Frontal cortex (tissue), 4 donors: ENCODE measurements around the gene LYZL1. TPM values are rescaled to one million over a fixed set of nuclear protein-coding genes. Genes with fewer than 3 reads are reported as not detected.
"Not testable (repeated sequence)": the region's sequence is repeated elsewhere in the genome, so short reads cannot be mapped to it uniquely, and the experiment has no call there.

ENCODE experiments used
- DNase-seq, 2 donors: peaks; one replicate each; pipeline ENCODE4 v3.0.0; 2012; ENCODE audit warnings: low spot score in 2 of 2
- FAIRE-seq: peaks from 2 replicates; lab custom pipeline; 2012; peaks lifted over from hg19 to GRCh38; lab: Jason Lieb, UNC
- total RNA-seq: library from RNA; depleted of rRNA; stranded (reverse); fragments of >200 nt; gene quantifications from one replicate; pipeline ENCODE4 v1.2.3, GENCODE V29; 2014
- donor health status: control.
- donor health status: control.
- donor health status: control.

Gene LYZL1
- total RNA-seq, 1 donor from 2014 or later: not detected

DNA sequence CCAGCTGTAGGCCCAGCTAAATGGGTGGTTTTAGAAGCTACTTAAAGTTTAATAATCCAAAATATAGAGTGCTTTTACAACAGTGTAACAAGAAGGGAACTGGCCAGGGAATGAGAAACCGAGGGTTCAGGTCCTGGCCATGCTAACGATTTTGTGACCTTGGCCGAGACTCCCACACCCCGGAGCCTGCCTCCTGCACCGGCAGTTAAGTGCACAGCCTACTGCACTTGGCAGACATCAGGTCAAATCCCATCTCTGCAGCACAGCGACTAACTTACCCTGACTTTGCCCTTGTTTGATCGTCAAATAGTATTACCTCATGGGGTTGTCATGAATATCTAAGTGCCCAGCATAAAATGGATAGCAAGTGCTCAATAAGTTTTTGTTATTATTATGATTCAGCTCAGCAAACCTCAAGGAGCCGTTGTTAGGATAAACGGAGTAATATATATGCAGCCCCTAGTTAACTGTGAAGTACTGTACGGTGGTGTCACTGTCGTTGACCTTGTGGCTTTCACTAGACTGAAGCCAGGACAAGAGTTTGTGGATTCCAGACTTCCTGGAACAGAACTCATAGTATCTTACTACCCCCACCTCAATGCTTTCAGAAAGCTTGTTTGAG, 35.5 kb downstream of the LYZL1 start:
- no peak for FAIRE-seq

DNA sequence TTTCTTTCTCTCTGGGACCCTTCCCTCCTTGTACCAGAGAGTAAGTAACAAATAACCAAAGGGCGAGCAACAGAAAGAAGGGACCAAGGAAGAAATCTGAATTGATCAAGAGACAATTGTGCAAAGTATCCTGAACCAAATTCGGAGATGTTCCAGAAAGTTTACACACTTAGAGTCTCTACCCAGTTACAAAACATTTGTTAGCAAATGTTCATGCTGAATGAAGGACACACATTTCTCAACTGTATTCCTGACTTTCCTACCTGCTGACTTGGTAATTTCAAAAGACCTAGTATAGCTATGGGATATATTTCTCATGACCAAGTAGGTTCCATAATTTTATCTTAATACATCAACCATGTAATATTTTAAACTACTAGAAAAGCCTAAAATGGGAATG, 37.4 kb downstream of the LYZL1 start:
- DNase-seq (no peak), FAIRE-seq (no peak)

More for the DNA sequence above, 35.5 kb downstream of the LYZL1 start:
- DNase-seq: no peak

DNA sequence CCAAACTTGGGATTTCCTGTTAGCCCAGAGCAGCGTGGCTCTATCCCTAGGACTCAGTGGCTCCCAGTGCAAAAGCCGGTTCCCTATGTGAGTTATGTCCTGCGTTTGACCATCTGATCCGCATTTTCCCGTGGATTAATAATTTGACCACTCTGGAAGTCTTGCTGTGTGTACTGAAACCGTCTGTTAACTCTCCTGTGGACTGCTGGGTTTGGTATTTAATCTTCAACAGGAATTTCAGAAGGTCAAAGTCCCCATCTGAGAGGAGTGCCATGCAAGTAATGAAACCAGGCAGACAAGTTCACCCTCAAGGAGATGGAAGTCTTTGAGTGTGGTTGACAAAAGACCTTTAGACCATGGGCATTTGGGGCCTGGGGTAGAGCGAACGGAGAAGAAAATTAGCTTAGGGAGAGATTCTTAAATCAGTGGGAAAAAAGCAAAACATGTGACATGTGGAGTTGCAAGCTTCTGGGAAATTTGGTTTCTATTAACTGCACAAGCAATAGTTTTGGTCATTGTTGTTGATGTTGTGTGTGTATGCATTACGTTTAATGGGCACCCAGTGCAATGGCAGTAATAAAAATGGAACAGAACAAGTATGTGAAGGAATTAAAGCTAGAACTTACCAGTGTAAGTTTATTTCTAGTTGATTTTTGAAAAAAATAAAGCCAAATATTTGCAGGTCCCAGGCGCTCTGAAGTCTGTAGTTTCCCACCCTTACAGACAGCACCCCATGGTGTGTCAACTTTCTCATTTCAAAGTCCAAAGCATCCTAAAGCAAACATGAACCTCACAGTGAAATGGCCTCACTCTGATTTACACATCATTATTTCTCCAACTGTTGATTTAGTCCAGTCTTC, 38.2 kb downstream of the LYZL1 start:
- DNase-seq (no peak), FAIRE-seq (no peak)

DNA sequence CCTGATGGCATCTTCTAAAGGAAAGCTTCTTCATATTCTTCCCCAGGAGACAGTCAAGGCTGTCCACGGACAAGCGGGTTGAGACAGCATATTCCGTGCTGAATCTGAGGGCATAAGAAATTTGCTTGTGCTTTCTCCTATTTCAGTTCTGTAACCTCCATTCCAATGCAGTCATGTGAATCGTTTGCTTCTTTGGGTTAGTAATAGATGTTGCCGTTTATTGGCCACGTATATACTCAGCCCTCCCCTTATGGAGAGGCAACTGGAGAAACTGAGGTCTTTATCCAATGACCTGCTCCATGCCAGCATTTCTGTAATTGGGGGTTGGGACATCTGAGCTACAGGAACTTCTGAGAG, 38.9 kb downstream of the LYZL1 start:
- FAIRE-seq (no peak), DNase-seq (no peak)

DNA sequence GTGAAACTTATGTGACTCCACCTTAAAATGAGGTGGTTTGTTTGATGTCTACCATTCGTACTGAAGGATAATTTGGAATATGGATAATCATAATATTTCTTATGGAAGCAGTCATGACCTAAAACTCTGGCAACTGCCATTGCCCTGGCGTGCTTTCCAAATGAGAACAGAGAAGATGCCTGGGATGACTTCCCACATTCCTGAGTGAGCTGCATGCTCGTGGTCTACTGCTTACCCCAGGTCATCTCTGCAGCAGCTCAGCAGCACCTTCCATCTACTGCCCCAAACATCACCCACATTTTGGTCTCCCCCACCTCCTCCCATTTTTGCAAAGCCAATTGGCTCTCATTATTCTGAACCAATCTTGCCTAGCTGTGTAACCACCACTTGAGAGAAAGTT, 40.1 kb downstream of the LYZL1 start:
- FAIRE-seq: no peak
- DNase-seq: no peak

DNA sequence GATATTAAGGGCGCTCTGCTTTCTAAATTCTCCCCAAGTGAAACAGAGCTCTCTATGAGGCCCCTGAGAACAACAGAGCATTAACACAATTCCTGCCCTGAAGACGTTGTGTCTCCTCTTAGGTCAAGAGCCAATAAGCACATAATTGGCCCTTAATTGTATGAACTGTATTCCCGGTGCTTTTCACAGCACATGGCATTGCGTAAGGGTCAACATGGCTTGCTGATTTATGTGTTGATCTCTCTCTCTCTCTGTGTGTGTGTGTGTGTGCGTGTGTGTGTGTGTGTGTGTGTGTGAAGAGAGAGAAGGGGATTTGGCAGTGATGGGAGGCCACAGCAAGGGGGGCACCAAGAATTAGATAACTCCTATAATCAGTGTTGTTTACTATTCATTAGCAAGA, 40.5 kb downstream of the LYZL1 start:
- no peak for FAIRE-seq
- no peak for DNase-seq

DNA sequence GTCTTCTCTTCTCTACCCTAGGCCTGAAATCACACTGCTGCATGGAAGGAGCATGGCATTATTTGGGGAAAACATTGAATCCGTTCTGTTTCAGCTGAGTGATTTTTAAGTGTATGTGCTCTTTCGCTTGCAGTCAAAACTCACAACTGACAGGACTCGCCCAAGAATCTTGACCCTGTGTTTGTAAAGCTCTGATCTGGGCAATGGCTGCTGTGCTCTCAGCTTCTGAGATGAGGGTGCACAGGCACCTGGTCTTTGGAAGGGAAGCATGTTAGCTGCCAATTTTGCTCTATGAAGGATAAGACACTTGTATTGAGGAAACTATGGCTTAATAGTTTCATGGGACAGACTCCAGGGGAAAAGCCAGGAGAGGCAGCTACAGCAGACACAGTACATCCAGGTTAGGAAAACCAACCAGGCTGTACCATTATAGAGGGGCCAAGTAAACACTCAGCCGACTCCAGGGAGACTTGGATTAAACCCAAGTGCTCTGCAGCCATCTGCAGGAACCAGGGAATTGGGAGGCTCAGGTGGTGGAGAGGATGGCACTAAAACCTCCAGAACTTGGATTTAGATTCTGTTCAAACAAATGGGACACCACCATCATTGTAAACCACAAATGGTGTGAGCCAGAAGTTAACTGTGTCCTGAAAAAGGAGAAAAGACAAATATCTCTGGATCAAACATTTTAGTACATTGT, 43.3 kb downstream of the LYZL1 start:
- no peak for FAIRE-seq
- DNase-seq: no peak

DNA sequence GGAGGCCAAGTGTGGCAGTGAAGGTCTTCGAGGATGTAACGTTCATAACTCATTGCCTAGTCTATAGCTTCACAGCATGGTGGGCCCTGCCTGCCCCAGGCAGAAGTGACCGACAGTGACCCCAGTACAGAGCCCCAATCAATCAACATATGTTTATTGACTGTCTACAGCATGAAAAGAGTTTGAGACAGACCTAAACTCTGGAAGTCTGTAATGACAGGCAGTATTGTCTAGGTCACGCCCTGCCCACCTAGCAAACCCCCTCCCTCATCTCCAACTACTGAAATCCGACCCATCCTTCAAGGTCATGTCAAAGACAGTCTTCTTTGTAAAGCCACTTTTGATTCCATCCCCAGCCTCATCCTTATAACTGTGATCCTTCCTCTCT, 43.9 kb downstream of the LYZL1 start:
- FAIRE-seq: no peak

DNA sequence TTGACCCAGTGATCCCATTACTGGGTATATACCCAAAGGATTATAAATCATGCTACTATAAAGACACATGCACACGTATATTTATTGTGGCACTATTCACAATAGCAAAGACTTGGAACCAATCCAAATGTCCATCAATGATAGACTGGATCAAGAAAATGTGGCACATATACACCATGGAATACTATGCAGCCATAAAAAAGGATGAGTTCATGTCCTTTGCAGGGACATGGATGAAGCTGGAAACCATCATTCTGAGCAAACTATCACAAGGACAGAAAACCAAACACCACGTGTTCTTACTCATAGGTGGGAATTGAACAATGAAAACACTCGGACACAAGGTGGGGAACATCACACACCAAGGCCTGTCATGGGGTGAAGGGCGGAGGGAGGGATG, 48.7 kb downstream of the LYZL1 start:
- not testable (repeated sequence) for DNase-seq, FAIRE-seq

More for the DNA sequence above, 43.9 kb downstream of the LYZL1 start:
- no peak for DNase-seq

DNA sequence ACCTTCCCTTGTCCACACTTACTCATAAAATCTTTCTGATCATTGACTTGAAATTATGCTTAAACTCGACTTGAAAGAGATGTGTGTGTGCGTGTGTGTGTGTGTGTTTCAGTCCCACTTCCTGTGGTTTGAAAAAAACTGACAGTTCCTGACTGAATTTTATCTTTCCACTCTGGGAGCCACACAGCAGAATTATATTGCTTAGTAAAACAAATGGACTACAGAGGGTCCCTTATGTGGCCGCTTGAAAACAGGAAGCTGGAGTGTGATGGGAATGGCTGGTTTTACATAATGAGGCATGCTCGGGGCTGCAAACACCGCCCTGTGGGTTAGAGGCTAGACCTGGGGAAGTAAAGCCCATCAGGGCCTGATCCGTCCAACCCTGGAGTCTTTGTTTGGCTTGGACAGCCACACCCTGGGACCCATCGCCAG, 54.8 kb downstream of the LYZL1 start:
- DNase-seq: no peak
- FAIRE-seq: no peak

DNA sequence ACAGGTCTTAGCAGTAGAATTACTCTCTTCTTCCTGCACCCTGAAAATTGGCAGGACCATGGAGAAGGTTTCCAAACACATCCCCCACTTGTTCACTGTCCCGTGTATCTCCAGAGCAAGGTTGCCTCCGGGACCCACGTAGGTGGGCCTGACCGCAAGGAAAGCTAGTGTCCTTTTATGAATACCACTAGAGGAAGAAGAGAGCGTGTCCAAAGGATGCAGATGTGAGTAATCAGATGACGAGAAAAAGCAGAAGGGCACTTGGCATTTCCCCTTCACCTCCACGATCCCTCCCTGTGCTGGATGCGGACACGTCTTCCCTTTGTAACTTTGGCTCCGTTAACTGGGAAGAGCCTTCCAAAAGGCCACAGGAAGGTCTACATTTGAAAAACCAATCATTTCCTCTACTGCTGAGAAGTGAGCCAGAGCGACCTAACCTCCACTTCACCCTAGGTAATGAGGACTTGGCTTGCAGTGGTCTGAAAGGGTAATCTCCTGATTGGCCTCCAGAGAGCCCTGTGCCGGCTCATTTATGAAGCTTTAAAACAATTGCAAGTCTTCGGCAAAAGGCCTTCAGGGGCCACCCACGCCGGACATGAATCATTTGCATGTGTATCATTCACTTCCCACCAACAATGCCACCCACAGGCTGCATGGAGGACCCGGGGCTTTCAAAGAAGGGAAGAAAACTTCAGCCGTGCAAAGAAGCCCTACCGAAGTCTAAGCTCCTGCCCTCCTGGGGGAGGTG, 55.4 kb downstream of the LYZL1 start:
- DNase-seq (no peak), FAIRE-seq (no peak)

DNA sequence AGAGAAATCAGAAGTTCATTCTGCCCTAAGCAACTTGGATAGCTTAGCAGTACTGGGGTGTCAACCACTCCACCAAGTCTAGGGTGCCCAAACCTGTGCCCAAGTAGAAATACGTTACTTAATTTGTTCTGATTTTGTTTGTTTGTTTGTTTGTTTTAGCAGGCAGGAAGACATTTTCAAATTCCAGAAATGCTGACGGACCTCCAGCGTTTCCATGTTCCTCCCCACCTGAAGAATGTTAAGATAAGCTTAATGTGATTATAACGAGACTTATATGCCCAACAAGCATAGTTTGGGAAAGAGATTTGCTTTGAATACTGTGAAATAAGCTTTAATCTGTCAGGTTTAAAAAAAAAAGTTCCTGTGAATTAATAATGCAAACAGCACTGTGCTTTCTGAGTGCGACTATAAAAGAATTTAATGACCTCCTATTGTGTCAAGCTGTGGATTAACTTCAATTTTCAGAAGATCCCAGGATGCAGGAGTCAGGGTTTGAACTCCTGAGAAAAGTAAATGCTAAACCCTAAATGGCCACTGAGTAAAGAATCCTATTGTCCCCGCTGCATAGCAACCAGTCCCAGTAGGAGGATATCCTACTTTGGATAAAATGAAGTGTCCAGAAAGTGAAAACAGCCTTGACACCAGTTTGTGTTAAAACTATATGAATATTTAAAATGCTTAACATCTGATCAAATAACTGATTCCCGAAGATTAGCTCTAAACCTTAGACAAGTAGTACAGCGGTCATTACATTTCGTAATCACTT, 56.5 kb downstream of the LYZL1 start:
- no peak for FAIRE-seq
- DNase-seq: no peak

DNA sequence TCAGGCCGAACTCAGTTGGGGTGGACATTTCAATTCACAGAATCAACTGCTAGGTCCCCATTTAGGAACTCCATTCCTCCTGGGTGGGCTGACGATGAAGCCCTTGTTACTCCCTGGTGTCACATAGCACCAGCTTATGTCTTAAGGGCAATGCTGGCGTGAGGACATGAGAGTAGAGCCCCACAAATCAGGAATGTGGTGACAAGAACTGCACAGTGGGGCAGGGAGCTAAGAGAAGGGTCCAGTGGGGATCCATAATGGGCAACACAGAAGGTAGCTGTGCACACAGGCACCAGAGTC, 57.0 kb downstream of the LYZL1 start:
- FAIRE-seq: no peak
- DNase-seq: no peak

DNA sequence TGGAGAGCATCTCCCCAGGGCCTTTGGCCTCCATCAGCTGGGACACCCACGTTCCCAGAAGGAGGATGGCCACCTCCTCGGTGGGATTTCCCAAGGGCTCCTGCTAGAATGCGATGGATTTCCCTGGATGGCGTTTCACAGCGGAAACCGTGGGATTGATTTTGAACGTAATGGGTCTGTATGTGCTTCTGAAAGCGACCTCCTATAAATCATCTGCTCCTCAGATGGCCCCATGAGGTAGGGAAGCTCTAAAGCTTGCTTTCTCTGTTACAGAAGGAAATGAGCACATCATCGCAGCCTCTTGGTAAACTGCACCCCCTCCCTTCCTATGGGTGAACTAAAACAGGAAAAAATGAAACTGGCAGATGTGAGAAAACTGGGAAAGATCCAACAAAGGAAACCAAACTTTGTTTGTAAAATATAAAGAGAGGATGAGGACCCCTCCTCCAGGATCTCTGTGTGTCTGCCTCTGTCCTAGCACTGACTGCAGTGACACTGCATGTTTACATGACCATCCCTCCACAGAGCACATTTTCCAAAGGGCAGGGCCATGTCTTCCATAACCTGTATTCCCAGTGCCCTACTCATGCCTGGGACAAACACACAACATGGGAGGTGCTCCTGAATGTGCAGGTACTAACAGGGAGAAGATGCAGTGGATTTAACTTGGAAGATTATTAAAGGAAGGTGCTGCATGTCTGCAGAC, 57.6 kb downstream of the LYZL1 start:
- no peak for FAIRE-seq
- no peak for DNase-seq

DNA sequence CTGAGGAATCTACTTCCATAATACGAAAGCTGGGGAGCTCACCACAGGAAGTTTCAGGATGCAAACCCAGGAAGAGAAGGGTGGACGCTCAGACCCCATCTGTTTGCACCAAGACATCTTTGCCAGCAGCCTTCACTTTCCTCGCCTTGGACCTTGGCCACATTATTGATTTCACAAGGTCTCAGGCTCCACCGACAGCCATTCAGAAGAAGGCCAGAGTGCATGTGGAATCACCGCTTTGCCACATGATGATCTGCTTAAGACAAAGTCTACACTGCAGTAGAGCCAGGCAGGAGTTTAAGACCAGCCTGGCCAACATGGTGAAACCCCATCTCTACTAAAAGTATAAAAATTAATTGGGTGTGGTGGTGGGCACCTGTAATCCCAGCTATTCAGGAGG, 60.0 kb downstream of the LYZL1 start:
- no peak for DNase-seq
- FAIRE-seq: no peak

DNA sequence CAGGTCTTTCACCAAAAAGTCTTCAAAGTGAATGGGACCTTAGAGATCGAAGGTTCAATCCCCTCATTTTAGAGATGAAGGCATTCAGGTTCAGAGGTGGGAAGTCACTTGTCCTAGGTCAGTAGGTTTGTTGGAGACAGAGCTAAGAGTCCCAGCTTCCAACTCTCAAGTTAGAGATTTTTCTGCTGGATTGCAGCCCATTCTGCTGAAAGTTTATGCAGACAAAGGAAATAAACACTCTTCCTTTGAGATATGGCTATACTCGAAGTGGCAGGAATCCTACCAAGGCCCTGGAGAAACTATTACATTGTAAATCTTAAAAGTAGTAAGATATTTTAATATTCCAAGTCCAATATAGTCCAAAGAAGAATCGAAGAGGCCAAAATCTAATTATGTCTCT, 64.4 kb downstream of the LYZL1 start:
- DNase-seq (no peak), FAIRE-seq (no peak)

DNA sequence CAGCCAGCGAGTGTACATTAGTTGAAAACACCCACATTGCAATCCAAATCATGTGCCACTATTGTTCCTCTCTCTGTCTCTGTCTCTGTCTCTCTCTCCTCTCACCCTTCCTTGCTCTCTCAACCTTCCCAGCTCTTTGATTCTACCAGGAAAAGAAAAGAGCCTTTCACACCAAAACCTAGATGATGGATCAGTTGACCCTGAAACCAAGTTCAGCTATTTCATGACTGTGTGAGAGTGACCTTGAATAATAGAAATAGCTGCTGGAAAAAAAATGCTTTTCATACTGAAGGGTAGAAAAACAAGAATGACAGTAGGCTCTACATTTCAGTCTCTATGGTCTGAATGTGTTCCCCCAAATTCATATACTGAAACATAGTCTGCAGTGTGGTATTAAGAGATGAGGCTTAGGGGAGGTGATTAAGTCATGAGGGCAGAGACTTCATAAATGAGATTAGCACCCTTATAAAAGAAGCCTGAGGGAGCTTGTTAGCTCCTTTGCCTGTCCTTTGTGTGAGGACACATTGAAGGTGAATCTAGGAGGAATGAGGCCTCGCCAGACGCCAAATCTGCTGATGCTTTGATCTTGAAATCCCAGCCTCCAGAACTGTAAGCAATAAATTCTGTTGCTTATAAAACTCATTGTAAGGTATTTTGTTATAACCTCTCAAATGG, 65.2 kb downstream of the LYZL1 start:
- FAIRE-seq (no peak), DNase-seq (no peak)

DNA sequence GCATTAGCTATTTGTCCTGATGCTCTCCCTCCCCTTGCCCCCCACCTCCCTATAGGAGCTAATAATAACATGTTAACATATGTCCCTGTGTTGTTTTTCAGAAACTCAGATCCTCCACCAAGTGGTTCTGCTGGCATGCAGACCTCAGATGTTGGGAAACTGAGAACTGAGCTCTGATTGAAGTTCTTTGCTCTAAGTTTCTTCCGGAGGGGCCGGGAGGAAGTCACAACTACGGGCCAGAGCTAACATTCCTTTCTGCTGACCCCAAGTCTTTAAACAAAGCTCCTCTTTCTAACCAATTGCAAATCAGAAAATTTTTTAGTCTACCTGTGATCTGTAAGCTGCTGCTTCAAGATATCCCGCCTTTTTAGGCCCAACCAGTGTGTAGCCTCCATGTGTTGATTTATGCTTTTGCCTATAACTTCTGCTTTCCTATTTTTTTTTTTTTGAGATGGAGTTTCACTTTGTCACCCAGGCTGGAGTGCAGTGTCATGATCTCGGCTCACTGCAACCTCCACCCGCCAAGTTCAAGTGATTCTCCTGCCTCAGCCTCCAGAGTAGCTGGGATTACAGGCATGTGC, 66.6 kb downstream of the LYZL1 start:
- FAIRE-seq (no peak), DNase-seq (no peak)
